OCI-LY1 (cell line): Measurements from ENCODE around the gene GARIN5A.

Experiments
- H2AFZ ChIP-seq: fragments of 200-600 bp; sonication (generic), shearing (Covaris generic); 2 replicates; pipeline ENCODE4 v1.6.0; 2014; ENCODE audit warnings: antibody characterized with exemption, mild to moderate bottlenecking, low read length
- H3F3A ChIP-seq: fragments of 200-600 bp; sonication (generic), shearing (Covaris generic); 2 replicates; pipeline ENCODE4 v1.6.0; 2014; ENCODE audit warnings: mild to moderate bottlenecking, antibody characterized with exemption, low read length, moderate library complexity; ENCODE audit not compliant: insufficient read depth
- H3K27ac ChIP-seq: fragments of 200-600 bp; sonication (generic); 2 replicates; pipeline ENCODE4 v1.5.1; 2014; ENCODE audit warnings: low read length, mixed run types, mild to moderate bottlenecking, low read depth; ENCODE audit not compliant: poor library complexity, severe bottlenecking
- H3K27me3 ChIP-seq: fragments of 200-600 bp; sonication (generic); 2 replicates; pipeline ENCODE4 v1.6.0; 2014; ENCODE audit warnings: antibody characterized with exemption, mild to moderate bottlenecking, low read length, moderate library complexity; ENCODE audit not compliant: insufficient read depth
- H3K36me3 ChIP-seq: fragments of 200-600 bp; sonication (generic); 2 replicates; pipeline ENCODE4 v1.6.1; 2014; ENCODE audit warnings: mild to moderate bottlenecking, antibody characterized with exemption, low read length, moderate library complexity, mixed read lengths; ENCODE audit not compliant: insufficient read depth
- H3K4me1 ChIP-seq: fragments of 200-600 bp; sonication (generic); 2 replicates; pipeline ENCODE4 v1.5.1; 2014; ENCODE audit warnings: mild to moderate bottlenecking, low read length, moderate library complexity; ENCODE audit not compliant: insufficient read depth, severe bottlenecking
- H3K4me2 ChIP-seq: fragments of 200-600 bp; sonication (generic), shearing (Covaris generic); 2 replicates; pipeline ENCODE4 v1.6.1; 2014; ENCODE audit warnings: low read length
- H3K4me3 ChIP-seq: fragments of 200-600 bp; sonication (generic); 2 replicates; pipeline ENCODE4 v1.5.1; 2014; ENCODE audit warnings: low read length, low read depth, mild to moderate bottlenecking, mixed read lengths; ENCODE audit not compliant: poor library complexity, severe bottlenecking
- H3K79me2 ChIP-seq: fragments of 200-600 bp; shearing (Covaris generic); 2 replicates; pipeline ENCODE4 v1.6.1; 2016; ENCODE audit warnings: mixed run types, low read length, mixed read lengths; ENCODE audit not compliant: insufficient read depth
- H3K9ac ChIP-seq: fragments of 200-600 bp; sonication (generic), shearing (Covaris generic); 2 replicates; pipeline ENCODE4 v1.6.1; 2014; ENCODE audit warnings: mild to moderate bottlenecking, low read length, mixed read lengths
- H3K9me2 ChIP-seq: fragments of 200-600 bp; sonication (generic), shearing (Covaris generic); 2 replicates; pipeline ENCODE4 v1.6.1; 2014; ENCODE audit warnings: low read depth, mild to moderate bottlenecking, low read length, mixed read lengths
- H3K9me3 ChIP-seq: fragments of 200-600 bp; shearing (Covaris generic); 2 replicates; pipeline ENCODE4 v1.6.1; 2014; ENCODE audit warnings: low read length, mixed read lengths
- H4K20me1 ChIP-seq: fragments of 200-600 bp; sonication (generic), shearing (Covaris generic); 2 replicates; pipeline ENCODE4 v1.6.0; 2016; ENCODE audit warnings: mild to moderate bottlenecking, low read length; ENCODE audit not compliant: insufficient read depth
- EZH2 ChIP-seq: fragments of 200-600 bp; sonication (generic), shearing (Covaris generic); IDR thresholded peaks from 2 replicates; pipeline ENCODE4 v1.8.0; 2017; ENCODE audit warnings: borderline replicate concordance, mixed run types, mild to moderate bottlenecking, antibody characterized with exemption, low read length, moderate library complexity, mixed read lengths
- TF ChIP-seq, protein P1 (sequence below): fragments of 200-600 bp; sonication (generic), shearing (Covaris generic); IDR thresholded peaks from 2 replicates; pipeline ENCODE4 v1.5.1; 2017; ENCODE audit warnings: mild to moderate bottlenecking, antibody characterized with exemption, low read length, moderate library complexity, mixed read lengths

The GARIN5A gene

DNA sequence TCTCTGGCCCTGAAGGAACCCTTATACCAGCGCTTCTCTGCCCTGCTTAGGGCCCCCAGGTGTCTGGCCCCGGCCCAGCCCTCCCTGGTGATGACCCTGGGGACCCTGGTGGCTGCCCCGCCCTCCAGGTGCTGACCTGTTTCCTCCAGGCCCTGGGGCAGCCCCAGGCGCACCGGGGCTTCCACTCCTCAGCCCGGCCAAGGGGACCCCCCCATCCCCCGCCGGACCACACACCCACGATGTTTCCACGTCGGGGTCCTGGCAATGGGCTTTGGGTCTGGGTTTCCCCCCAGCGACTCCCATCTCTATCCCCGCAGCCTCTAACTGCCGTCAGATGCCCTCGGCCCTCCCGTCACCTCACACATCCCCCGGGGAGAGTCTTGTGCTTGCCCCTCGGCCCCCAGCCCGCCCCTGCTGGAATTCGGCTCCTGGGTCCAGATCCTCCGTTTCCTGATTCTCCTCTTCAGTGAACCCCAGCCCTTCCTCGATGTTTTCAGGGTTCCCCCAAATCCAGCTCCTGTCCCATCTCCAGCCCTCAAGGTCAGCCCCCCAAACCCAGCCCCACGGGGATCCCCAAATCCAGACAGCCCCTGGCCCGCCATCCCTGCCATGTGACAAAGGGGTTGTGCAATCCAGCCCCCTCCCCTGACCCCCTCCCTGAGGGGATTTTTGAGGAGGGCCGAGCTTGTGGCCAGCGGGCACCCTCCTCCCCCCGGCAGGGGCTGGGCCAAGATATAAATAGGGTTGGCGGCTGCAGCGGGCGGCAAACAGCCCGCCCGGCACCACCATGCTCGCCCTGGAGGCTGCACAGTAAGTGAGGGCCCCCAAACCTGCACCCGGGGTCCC is 58.2 kb downstream of the GARIN5A start, which contains the start of gene SPIB:
TSS of gene SPIB (plus strand) at position 763 of the 846 bp plus-strand sequence. CDS start at position 788, 25 bp downstream.
- no peaks in the 10 kb centered on the region; the same call in 1 of the 2 replicates for H3F3A ChIP-seq
- peak within 1 kb of the TSS; percentile 78 for H3K4me2 ChIP-seq
- peak within 1 kb of the TSS; percentile 85 for H3K4me3 ChIP-seq

DNA sequence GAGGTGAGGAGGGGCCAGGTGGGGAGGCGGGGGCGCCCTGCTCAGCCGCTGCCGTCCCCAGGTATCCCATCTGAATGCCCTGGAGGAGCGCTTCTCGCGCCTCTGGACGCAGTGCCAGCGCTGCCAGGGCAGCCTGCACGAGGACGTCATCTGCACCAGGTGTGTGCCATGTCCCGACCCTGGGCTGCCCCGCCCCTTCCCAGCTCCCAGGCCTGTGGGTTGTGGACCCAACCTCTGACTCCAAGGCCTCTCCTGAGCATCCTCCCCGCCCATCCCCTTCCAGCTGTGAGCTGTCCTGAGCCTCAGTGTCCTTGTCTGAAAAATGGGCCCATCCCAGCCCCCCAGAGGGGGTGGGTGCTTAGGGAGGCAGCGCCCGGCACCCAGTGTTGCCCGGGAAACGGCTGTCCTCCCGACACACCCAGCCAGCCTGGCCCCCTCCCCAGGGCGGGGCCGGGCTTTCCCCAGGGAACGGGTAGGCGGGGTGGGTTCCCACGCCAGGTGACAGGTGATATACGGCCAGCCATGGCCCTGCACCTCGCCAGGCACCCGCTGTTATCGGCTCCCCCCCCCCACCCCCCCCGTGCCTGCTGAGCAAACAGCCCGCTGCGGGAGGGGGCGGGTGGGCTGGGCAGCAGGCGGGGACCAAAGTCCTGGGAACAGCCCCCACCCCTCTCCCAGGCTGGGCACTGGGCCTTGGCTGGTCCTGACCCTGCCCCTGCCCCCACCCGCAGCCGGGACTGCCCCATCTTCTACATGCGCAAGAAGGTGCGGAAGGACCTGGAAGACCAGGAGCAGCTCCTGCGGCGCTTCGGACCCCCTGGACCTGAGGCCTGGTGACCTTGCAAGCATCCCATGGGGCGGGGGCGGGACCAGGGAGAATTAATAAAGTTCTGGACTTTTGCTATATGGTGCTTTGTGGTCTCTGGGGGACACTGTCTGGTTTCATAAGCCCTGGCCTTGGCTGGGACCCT is 59.3 kb downstream of the GARIN5A start:
- peaks cover 53% of the 10 kb centered on the region for H3K36me3 ChIP-seq
- peak overlapping the region; percentile 78 for H3K4me2 ChIP-seq
- peak overlapping the region; percentile 95; the same call in 1 of the 2 replicates for H3K9ac ChIP-seq
- H3K27me3 ChIP-seq: no peaks in the 10 kb centered on the region
- H3K27ac ChIP-seq: peak overlapping the region; percentile 100
- no peaks in the 10 kb centered on the region for H4K20me1 ChIP-seq
- H2AFZ ChIP-seq: no peak overlapping the region
- no peaks in the 10 kb centered on the region; the same call in 1 of the 2 replicates for H3F3A ChIP-seq
- H3K79me2 ChIP-seq: peaks cover 10% of the 10 kb centered on the region
- H3K9me3 ChIP-seq: no peaks in the 10 kb centered on the region
- H3K9me2 ChIP-seq: no peaks in the 10 kb centered on the region
- TF ChIP-seq EZH2: no peak
- TF ChIP-seq, protein P1, sequence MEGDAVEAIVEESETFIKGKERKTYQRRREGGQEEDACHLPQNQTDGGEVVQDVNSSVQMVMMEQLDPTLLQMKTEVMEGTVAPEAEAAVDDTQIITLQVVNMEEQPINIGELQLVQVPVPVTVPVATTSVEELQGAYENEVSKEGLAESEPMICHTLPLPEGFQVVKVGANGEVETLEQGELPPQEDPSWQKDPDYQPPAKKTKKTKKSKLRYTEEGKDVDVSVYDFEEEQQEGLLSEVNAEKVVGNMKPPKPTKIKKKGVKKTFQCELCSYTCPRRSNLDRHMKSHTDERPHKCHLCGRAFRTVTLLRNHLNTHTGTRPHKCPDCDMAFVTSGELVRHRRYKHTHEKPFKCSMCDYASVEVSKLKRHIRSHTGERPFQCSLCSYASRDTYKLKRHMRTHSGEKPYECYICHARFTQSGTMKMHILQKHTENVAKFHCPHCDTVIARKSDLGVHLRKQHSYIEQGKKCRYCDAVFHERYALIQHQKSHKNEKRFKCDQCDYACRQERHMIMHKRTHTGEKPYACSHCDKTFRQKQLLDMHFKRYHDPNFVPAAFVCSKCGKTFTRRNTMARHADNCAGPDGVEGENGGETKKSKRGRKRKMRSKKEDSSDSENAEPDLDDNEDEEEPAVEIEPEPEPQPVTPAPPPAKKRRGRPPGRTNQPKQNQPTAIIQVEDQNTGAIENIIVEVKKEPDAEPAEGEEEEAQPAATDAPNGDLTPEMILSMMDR: no peak
- H3K4me3 ChIP-seq: peak overlapping the region; percentile 85
- peaks cover 59% of the 10 kb centered on the region for H3K4me1 ChIP-seq

More for the DNA sequence above, 58.2 kb downstream of the GARIN5A start, which contains the start of gene SPIB:
- no peaks in the 10 kb centered on the region for H3K27me3 ChIP-seq
- H3K79me2 ChIP-seq: peaks cover 10% of the 10 kb centered on the region
- no peaks in the 10 kb centered on the region for H3K9me3 ChIP-seq
- H3K9ac ChIP-seq: peak within 1 kb of the TSS; percentile 95
- no peaks in the 10 kb centered on the region for H4K20me1 ChIP-seq
- no peak for TF ChIP-seq EZH2
- TF ChIP-seq, protein P1: no peak
- peaks cover 63% of the 10 kb centered on the region for H3K4me1 ChIP-seq
- no peak within 1 kb of the TSS for H2AFZ ChIP-seq
- peak within 1 kb of the TSS; percentile 95 for H3K27ac ChIP-seq
- H3K36me3 ChIP-seq: peaks cover 53% of the 10 kb centered on the region
- H3K9me2 ChIP-seq: no peaks in the 10 kb centered on the region
